H1 (cell line): Measurements from ENCODE around the gene NLRC5. TPM values are rescaled to one million over a fixed set of nuclear protein-coding genes. Genes with fewer than 3 reads are reported as not detected.

Experiments used
- CTCF ChIA-PET: fragments of 300-600 bp; sonication (Branson Sonifier 250); formaldehyde crosslinking; loops from one replicate; lab custom pipeline; 2021; ENCODE audit not compliant: partially characterized antibody; lab: Charles Lee
- POLR2A ChIA-PET: fragments of 300-600 bp; sonication (Branson Sonifier 250); formaldehyde crosslinking; loops from one replicate; lab custom pipeline; 2021; ENCODE audit warnings: inconsistent platforms; ENCODE audit not compliant: partially characterized antibody; lab: Charles Lee
- DNase-seq, 2 experiments: peaks; one replicate each; pipeline versions ENCODE4 v3.0.0 to v3.0.0-alpha.2; 2010 to 2022; ENCODE audit warnings: low spot score in 2 of 2, low read depth in 1 of 2, mixed read lengths in 1 of 2
- FAIRE-seq: peaks from 2 replicates; lab custom pipeline; 2011; peaks lifted over from hg19 to GRCh38; lab: Jason Lieb, UNC
- H2AFZ ChIP-seq: 2 replicates; pipeline ENCODE4 v1.8.1; 2012; ENCODE audit warnings: low read length, inconsistent platforms
- H2AK5ac ChIP-seq: 2 replicates; pipeline ENCODE4 v1.6.1; 2013; ENCODE audit warnings: low read depth, low read length
- H2BK120ac ChIP-seq: replicated peaks from 2 replicates; pipeline ENCODE3; 2013; ENCODE audit warnings: low read depth, low read length, inconsistent platforms
- H2BK12ac ChIP-seq: 2 replicates; pipeline ENCODE4 v1.6.1; 2013; ENCODE audit warnings: low read depth, low read length
- H2BK15ac ChIP-seq: 2 replicates; pipeline ENCODE4 v1.6.1; 2013; ENCODE audit warnings: low read length
- H2BK20ac ChIP-seq: 2 replicates; pipeline ENCODE4 v1.6.1; 2013; ENCODE audit warnings: low read length
- H2BK5ac ChIP-seq: 2 replicates; pipeline ENCODE4 v1.6.1; 2013; ENCODE audit warnings: low read depth, low read length
- H3K14ac ChIP-seq: 2 replicates; pipeline ENCODE4 v1.6.1; 2013; ENCODE audit warnings: inconsistent platforms; ENCODE audit not compliant: insufficient read length
- H3K18ac ChIP-seq: 2 replicates; pipeline ENCODE4 v1.6.1; 2013; ENCODE audit warnings: low read length; ENCODE audit errors: extremely low read depth
- H3K23ac ChIP-seq: 2 replicates; pipeline ENCODE4 v1.6.1; 2013; ENCODE audit warnings: inconsistent platforms; ENCODE audit not compliant: insufficient read length
- H3K23me2 ChIP-seq: 2 replicates; pipeline ENCODE4 v1.6.1; 2013; ENCODE audit warnings: low read depth, low read length
- H3K27ac ChIP-seq: 2 replicates; pipeline ENCODE4 v1.6.1; 2011; ENCODE audit warnings: low read depth, low read length, inconsistent platforms
- H3K27me3 ChIP-seq, 4 experiments: replicated peaks in 1 of 4; 1 replicate in 1 of 4; 2 replicates in 3 of 4; pipeline versions ENCODE4 v1.6.1 to v1.8.1; 2011 to 2013; ENCODE audit warnings: low read length in 3 of 4, mild to moderate bottlenecking in 3 of 4, inconsistent platforms in 2 of 4, mixed read lengths in 2 of 4, moderate library complexity in 1 of 4; ENCODE audit not compliant: control insufficient read depth in 3 of 4, insufficient read depth in 3 of 4; ENCODE audit errors: extremely low read depth in 1 of 4
- H3K36me3 ChIP-seq, 4 experiments: 2 replicates each; pipeline versions ENCODE4 v1.6.1 to v1.8.1; 2011 to 2013; ENCODE audit warnings: mild to moderate bottlenecking in 4 of 4, low read length in 3 of 4, moderate library complexity in 2 of 4, control low read depth in 1 of 4, inconsistent platforms in 1 of 4; ENCODE audit not compliant: insufficient read depth in 4 of 4, control insufficient read depth in 2 of 4
- H3K4ac ChIP-seq: replicated peaks from 2 replicates; pipeline ENCODE3; 2013; ENCODE audit warnings: low read length, low read depth, mixed read lengths, inconsistent platforms; ENCODE audit not compliant: insufficient read length
- H3K4me1 ChIP-seq, 4 experiments: replicated peaks in 1 of 4; 1 replicate in 1 of 4; 2 replicates in 3 of 4; pipeline versions ENCODE4 v1.6.1 to v1.8.1; 2011 to 2013; ENCODE audit warnings: low read length in 3 of 4, inconsistent platforms in 2 of 4, mixed read lengths in 1 of 4; ENCODE audit not compliant: insufficient read depth in 4 of 4, control insufficient read depth in 3 of 4
- H3K4me2 ChIP-seq, 2 experiments: 2 replicates each; pipeline versions ENCODE4 v1.6.1 to v1.8.1; 2011 to 2013; ENCODE audit warnings: low read depth in 2 of 2, low read length in 2 of 2, control low read depth in 1 of 2, inconsistent platforms in 1 of 2, mild to moderate bottlenecking in 1 of 2; ENCODE audit not compliant: insufficient read depth in 1 of 2
- H3K4me3 ChIP-seq, 4 experiments: fragments of 200-600, 300-600 bp in 1 of 4; sonication (generic), shearing (Covaris generic), sonication (Bioruptor Twin) in 1 of 4; 2 replicates each; pipeline versions ENCODE4 v1.5.1 to v1.8.1; 2011 to 2016; ENCODE audit warnings: low read length in 4 of 4, low read depth in 3 of 4, control low read depth in 2 of 4, inconsistent platforms in 2 of 4, mild to moderate bottlenecking in 2 of 4, mixed read lengths in 1 of 4, moderate library complexity in 1 of 4; ENCODE audit not compliant: insufficient read depth in 2 of 4; ENCODE audit errors: extremely low read depth in 1 of 4
- H3K56ac ChIP-seq: replicated peaks from 2 replicates; pipeline ENCODE3; 2013; ENCODE audit warnings: low read depth, mild to moderate bottlenecking, mixed read lengths, low read length, inconsistent platforms; ENCODE audit not compliant: insufficient read length
- H3K79me1 ChIP-seq: 2 replicates; pipeline ENCODE4 v1.6.1; 2013; ENCODE audit warnings: low read depth, low read length, control low read depth
- H3K79me2 ChIP-seq, 2 experiments: 2 replicates each; pipeline versions ENCODE4 v1.6.1 to v1.8.1; 2012 to 2013; ENCODE audit warnings: low read length in 2 of 2, mild to moderate bottlenecking in 2 of 2, inconsistent platforms in 1 of 2; ENCODE audit not compliant: insufficient read depth in 2 of 2, control insufficient read depth in 1 of 2
- H3K9ac ChIP-seq, 4 experiments: replicated peaks in 1 of 4; 1 replicate in 1 of 4; 2 replicates in 3 of 4; pipeline versions ENCODE4 v1.6.1 to v1.8.1; 2011 to 2013; ENCODE audit warnings: low read depth in 3 of 4, low read length in 3 of 4, control low read depth in 2 of 4, mild to moderate bottlenecking in 2 of 4, moderate library complexity in 2 of 4, inconsistent platforms in 1 of 4; ENCODE audit errors: extremely low read depth in 1 of 4
- H3K9me3 ChIP-seq, 2 experiments: 2 replicates each; pipeline versions ENCODE4 v1.6.1 to v1.8.1; 2012 to 2013; ENCODE audit warnings: mild to moderate bottlenecking in 2 of 2, moderate library complexity in 2 of 2, control low read depth in 1 of 2, inconsistent platforms in 1 of 2, low read depth in 1 of 2, low read length in 1 of 2, mixed read lengths in 1 of 2; ENCODE audit not compliant: insufficient read depth in 2 of 2
- H4K20me1 ChIP-seq, 2 experiments: replicated peaks in 1 of 2; 2 replicates each; pipeline versions ENCODE3 to v1.8.1; 2011 to 2013; ENCODE audit warnings: inconsistent platforms in 2 of 2, low read length in 2 of 2, mild to moderate bottlenecking in 1 of 2; ENCODE audit not compliant: insufficient read depth in 2 of 2, control insufficient read depth in 1 of 2
- H4K5ac ChIP-seq: 2 replicates; pipeline ENCODE4 v1.6.1; 2013; ENCODE audit warnings: low read length, low read depth, mixed read lengths, inconsistent platforms; ENCODE audit not compliant: insufficient read length
- H4K8ac ChIP-seq: 2 replicates; pipeline ENCODE4 v1.8.0; 2013; ENCODE audit warnings: mild to moderate bottlenecking, moderate library complexity, low read length, inconsistent platforms; ENCODE audit not compliant: insufficient read depth; ENCODE audit errors: extremely low read depth
- H4K91ac ChIP-seq: replicated peaks from 2 replicates; pipeline ENCODE3; 2013; ENCODE audit warnings: low read length, mixed read lengths, inconsistent platforms; ENCODE audit not compliant: insufficient read length
- ASH2L ChIP-seq: fragments of 200-600, 300-600 bp; sonication (generic); IDR thresholded peaks from one replicate; pipeline ENCODE4 v1.7.1; 2017; ENCODE audit warnings: low read length
- BCL11A ChIP-seq, 2 experiments: IDR thresholded peaks; one replicate each; pipeline ENCODE4 v1.6.1; 2011; ENCODE audit warnings: low read depth in 2 of 2, low read length in 2 of 2, mild to moderate bottlenecking in 2 of 2
- BRCA1 ChIP-seq: IDR thresholded peaks from 2 replicates; pipeline ENCODE4 v1.6.1; 2012; ENCODE audit warnings: low read depth, low read length, improper control_type of control experiment
- CHD1 ChIP-seq: IDR thresholded peaks from 2 replicates; pipeline ENCODE4 v1.6.1; 2012; ENCODE audit warnings: low read depth, low read length, improper control_type of control experiment
- CHD2 ChIP-seq: IDR thresholded peaks from 2 replicates; pipeline ENCODE4 v1.6.1; 2012; ENCODE audit warnings: low read length, improper control_type of control experiment
- EGR1 ChIP-seq: IDR thresholded peaks from 2 replicates; pipeline ENCODE4 v1.6.1; 2011; ENCODE audit warnings: low read depth, low read length, borderline replicate concordance
- MAX ChIP-seq: IDR thresholded peaks from 2 replicates; pipeline ENCODE4 v1.6.1; 2012; ENCODE audit warnings: inconsistent platforms
- SP2 ChIP-seq: IDR thresholded peaks from 2 replicates; pipeline ENCODE4 v1.6.1; 2012; ENCODE audit warnings: mild to moderate bottlenecking, low read length, inconsistent platforms
- SUZ12 ChIP-seq: fragments of 200-600 bp; sonication (generic); IDR thresholded peaks from 2 replicates; pipeline ENCODE4 v1.6.1; 2012; ENCODE audit warnings: mild to moderate bottlenecking, inconsistent platforms, low read length, moderate library complexity, mixed read lengths
- TEAD4 ChIP-seq: IDR thresholded peaks from 2 replicates; pipeline ENCODE4 v1.6.1; 2012; ENCODE audit warnings: low read depth, low read length, inconsistent platforms, mixed read lengths
- WGBS, 2 experiments: shearing (Covaris generic) in 1 of 2; methylation state at CpG; one replicate each; pipeline versions ENCODE4 v1.1.6 to v1.1.7; 2013 to 2015; ENCODE audit warnings: low lambda C conversion rate in 2 of 2, mixed read lengths in 2 of 2, inconsistent platforms in 1 of 2, low coverage in 1 of 2, missing lambda C conversion rate in 1 of 2; ENCODE audit not compliant: insufficient replicate concordance in 2 of 2, insufficient coverage in 1 of 2, insufficient read length in 1 of 2; ENCODE audit errors: extremely low coverage in 1 of 2, missing lambda C conversion rate in 1 of 2; 5-methylcytosine and 5-hydroxymethylcytosine counted together
- polyA plus RNA-seq, 7 experiments: library from polyadenylated mRNA; depleted of rRNA in 3 of 7; stranded (reverse) in 5 of 7; unstranded in 2 of 7; fragments of >200 nt in 5 of 7; fragments of 200-250 nt in 2 of 7; gene quantifications; 1 replicate in 5 of 7; 2 replicates in 1 of 7; 4 replicates in 1 of 7; pipeline versions ENCODE4 v1.2.1 to v1.2.3, GENCODE V29; 2011 to 2013; ENCODE audit warnings: missing spikeins in 2 of 7, mixed read lengths in 2 of 7
- total RNA-seq: library from RNA; stranded (reverse); fragmentation: NEBNext Ultra II Directional; extraction: Animal tissue kit (Norgen Biotek cat#: 25700); gene quantifications from 2 replicates; pipeline ENCODE4 v1.2.1, GENCODE V29; 2021

NLRC5 gene
- total and polyA plus RNA-seq, 2 of the 8 experiments (the other 6 are each of a cell fraction or from before 2014, with no cell fraction given), result 2.2 to 3.2 TPM

GRCh38 chr16:56989988-56990387 lies 631 bp downstream of the NLRC5 start:
- Histone ChIP-seq H3K23ac (no peak overlapping the region), H4K8ac (peak overlapping the region; percentile 83; the same call in 1 of the 2 replicates), H2AK5ac (no peak overlapping the region), H3K23me2 (peaks cover 8% of the 10 kb centered on the region; the same call in 1 of the 2 replicates), H3K4ac (no peak overlapping the region), H4K91ac (no peak overlapping the region), H3K4me2 (peak overlapping the region; percentile 76 to 93), H3K4me1 (peaks cover 0 to 9% (median 3%) of the 10 kb centered on the region in 4 experiments; a peak in 4 of 7 replicates), H2BK12ac (no peak overlapping the region), H3K14ac (no peak overlapping the region), H4K20me1 (no peaks in the 10 kb centered on the region), H2AFZ (peak overlapping the region; percentile 16; the same call in 1 of the 2 replicates), H3K9ac (no peak overlapping the region), H2BK5ac (no peak overlapping the region), H3K18ac (no peak overlapping the region), H3K79me1 (no peaks in the 10 kb centered on the region), H3K56ac (no peak overlapping the region), H3K36me3 (no peaks in the 10 kb centered on the region), H3K4me3 (peak overlapping the region; percentile 43 to 78 (median 56); a peak in 6 of 8 replicates), H3K27ac (no peak overlapping the region), H3K79me2 (no peaks in the 10 kb centered on the region), H4K5ac (no peak overlapping the region), H2BK120ac (no peak overlapping the region), H2BK20ac (no peak overlapping the region), H3K9me3 (no peaks in the 10 kb centered on the region), H3K27me3 (peaks cover 0 to 33% (median 26%) of the 10 kb centered on the region in 4 experiments; a peak in 6 of 7 replicates), H2BK15ac (no peak overlapping the region)
- no peak for DNase-seq
- no peak for FAIRE-seq
- WGBS, 2 experiments, result 69% methylated on average over 7 of the region's 7 CpGs; no CpG with 5 or more reads in 1 of the 2 experiments
- CTCF ChIA-PET, result interaction anchor here (0.7 to 2.7 kb wide), 5 partner anchors 13 to 57 kb away, joined by 3 to 13 read pairs (median 3); no protein-coding TSS in a partner anchor
- POLR2A ChIA-PET, result interaction anchor here (0.9 to 1.6 kb wide), 3 partner anchors 9 to 105 kb away, joined by 3 to 4 read pairs (median 3); no protein-coding TSS in a partner anchor
- TF ChIP-seq SUZ12 (no peak; the same call in 1 of the 2 replicates), BRCA1 (no peak), CHD2 (no peak), TEAD4 (no peak), SP2 (no peak), BCL11A (IDR thresholded peaks at IDR 0.05; ENCODE audit: low read depth in 2 of 2, low read length in 2 of 2) (no peak), EGR1 (no peak), MAX (no peak), ASH2L (no peak), CHD1 (no peak)
